ENCODE results near the gene HPSE. TPM values are rescaled to one million over a fixed set of nuclear protein-coding genes. Genes with fewer than 3 reads are reported as not detected.
"Not testable (repeated sequence)": the region's sequence is repeated elsewhere in the genome, so short reads cannot be mapped to it uniquely, and the experiment has no call there.

HPSE gene
- total RNA-seq, 1 donor from 2014 or later: 10.6 TPM

DNA sequence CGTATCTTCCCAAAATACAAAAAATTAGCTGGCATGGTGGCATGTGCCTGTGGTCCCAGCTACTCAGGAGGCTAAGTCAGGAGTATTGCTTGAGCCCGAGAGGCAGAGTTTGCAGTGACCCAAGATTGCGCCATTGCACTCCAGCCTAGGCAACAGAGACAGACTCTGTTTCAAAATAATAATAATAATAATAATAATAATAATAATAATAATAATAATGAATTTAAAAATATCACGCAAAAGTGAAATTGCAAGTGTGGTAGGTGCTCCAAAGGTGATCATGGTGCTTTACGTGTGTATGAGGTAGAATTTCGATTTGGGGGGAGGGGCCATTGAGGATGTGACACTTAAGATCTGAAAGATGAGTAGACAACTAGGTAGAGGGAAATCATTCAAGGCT, 4.9 kb upstream of the HPSE start:
- intact Hi-C loops (cut with micrococcal nuclease): no loop called here

DNA sequence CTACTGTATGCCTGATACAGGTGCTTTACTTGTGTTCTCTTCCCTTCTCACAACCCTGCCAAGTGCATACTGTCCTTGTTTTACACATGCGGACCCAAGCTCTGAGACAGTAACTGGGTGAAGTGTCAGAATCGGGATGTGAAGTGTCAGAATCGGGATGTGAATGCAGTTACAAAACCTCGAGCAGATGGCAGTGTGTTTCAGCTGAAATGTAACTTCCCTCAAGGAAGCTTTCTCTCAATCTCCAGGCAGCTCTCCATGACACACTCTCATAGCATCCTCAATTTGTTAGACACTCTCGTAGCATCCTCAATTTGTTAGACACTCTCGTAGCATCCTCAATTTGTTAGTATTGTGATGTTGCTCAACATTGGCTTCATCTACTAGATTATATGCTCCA, 1.1 kb upstream of the HPSE start:
- intact Hi-C loops (cut with micrococcal nuclease): loop anchor here (2.0 kb wide), 2 partner anchors 15 to 51 kb away; partner anchors contain the start of gene COQ2

DNA sequence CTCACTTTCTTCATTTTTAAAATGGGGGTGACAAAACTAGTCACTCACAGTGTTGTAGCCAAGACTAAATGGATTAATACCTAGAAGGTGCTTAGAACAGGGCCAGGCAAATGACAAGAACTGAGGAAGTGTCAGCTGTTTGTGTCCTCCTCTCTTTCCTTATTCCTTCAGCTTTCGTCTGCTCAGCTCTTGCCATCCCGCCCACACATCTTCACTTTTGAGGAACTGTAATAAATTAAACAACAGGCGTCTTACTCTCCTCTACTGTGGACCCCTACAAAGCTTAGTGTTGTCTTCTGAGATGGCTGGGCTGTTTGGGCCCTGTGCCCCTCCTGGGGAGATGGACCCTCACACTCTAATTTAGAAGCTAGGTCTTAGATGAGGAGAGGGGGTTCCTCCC, 2.7 kb downstream of the HPSE start:
- intact Hi-C loops (cut with micrococcal nuclease): no loop called here

DNA sequence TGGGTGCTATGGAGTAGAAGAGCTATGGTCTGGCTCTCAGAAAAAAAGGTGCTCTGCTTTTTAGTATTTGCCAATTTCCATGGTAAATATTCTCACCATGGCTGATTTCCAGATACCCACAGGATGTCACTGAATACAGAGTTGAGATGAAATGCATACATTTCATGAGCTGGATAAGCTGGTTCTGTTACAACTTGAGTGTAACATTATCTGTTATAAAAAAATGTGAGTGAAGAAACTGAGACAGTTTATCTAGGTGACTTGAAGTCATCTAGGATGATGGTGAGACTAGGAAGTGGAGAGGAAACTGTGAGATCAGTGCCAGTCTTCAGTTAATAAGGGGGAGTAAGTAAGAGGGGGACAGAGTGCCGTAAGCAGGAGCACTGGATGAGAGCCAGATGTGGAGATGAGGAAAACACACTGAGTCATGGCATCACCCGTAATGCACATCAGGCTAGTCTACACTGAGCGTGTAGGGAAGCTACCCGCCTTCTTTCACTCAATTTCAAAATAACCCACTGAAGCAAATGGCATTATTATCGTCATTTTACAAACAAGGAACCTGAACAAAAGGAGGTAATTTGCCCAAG, 5.0 kb downstream of the HPSE start:
- intact Hi-C loops (cut with micrococcal nuclease): no loop called here

DNA sequence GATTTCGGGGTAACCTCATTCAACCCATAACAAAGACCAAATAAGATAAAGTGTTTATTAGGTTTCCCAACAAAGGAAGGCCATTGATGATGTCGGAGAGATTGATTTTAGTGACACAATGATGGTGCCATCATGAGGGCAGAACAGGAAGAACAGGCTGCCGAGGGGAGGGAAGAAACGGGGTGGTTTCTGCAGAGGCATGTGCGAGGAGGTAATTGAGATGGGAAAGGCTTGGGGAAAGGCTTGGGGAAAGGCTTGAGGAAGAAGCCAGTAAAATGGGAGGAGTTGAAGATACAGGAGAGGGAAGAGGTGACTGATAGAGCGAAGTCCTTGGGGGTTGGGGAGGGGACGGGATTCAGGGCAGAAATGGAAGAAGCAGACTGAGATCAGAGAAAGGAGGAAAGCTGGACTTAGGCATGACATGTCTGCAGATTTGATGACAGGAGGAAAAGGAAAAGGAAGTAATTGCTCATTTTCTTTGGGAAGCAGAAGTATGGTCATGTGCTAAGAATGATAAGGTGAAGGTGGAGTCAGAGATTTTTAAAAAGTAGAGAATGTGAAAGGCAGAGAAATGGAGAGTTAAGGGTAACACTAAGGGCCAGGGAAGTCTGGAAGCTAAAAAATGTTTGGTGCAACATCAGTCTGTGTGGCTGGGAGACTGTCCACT, 6.0 kb downstream of the HPSE start:
- intact Hi-C loops (cut with micrococcal nuclease): no loop called here

DNA sequence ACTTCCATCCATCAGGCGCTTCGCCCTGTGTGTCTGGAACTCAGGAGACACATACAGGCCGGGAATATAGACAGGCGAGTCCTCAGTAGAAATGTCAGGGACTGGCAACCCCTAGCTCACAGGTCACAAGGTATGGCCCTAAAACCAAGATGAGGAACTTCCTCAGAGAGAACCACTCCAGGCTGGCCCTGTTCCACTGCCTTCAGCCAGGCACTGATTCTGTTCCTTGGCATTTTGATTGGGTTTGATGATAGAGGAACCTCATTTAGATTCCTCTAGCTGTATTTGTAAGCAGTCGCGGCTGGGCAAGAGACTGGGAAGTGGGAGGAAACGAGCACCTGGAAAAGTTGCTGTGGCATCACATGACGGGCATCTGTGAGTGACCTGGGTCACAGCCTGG, 8.1 kb downstream of the HPSE start:
- intact Hi-C loops (cut with micrococcal nuclease): no loop called here

DNA sequence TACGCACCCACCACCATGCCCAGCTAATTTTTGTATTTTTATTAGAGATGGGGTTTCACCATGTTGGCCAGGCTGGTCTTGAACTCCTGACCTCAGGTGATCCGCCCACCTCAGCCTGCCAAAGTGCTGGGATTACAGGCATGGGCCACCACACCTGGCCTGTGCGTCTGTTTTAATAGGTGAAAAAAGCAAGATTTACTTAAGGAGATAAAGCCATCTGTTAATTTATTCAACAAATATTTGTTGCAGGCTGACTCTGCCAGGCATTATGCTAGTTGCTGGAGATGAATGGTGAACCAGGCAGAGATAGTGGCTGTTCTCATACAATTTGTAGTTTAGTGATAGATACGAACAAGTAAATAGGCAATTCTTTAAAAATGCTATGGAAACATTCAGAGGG, 9.3 kb downstream of the HPSE start:
- intact Hi-C loops (cut with micrococcal nuclease): not testable (repeated sequence)

DNA sequence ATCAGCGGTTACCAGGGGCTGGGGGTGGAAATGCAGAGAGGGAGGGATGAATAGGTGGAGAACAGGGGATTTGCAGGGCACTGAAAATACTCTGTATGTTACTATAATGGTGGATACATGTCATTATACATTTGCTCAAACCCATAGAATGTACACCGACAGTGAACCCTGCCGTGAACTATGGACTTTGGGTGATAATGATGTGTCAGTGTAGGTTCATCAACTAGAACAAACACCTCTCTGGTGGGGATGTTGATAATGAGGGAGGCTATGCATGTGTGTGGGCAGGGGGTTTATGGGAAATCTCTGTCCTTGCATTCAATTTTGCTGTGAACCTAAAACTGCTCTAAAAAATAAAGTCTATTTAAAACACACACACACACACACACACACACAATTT, 11.5 kb downstream of the HPSE start:
- intact Hi-C loops (cut with micrococcal nuclease): no loop called here

DNA sequence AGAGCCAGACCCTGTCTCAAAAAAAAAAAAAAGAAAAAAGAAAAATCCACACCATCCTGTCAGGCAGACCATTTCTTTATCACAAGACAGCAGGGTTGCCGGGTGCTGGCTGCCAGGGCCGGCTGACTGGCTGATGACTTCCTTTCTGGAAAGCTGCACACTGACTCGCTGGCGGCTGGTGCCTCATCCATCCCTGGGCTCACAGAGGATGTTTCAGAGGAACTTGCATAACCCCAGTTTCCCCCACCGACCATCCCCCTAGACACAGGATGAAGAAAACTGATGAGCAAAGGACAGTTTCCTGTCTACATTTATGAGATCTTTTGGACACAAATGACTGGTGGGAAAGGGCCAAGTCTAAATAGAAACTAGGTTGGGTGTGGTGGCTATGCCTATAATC, 14.1 kb downstream of the HPSE start:
- intact Hi-C loops (cut with micrococcal nuclease): no loop called here

DNA sequence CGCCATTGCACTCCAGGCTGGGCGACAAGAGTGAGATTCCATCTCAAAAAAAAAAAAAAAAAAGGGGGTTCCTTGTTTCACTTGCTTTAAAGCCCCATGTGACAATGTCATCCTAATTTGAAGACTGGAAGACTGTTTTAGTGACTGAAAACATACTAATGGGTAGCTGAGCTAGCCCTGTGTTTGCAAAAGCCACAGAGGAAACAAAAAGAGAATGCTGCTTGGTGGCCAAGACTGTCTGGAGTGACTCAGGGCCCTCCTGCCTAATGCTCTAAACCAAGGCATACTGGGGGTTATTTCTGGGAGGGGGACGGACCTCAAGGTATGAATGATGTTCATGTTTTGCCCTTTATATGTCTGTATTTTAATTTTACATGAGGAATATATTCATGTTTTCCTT, 16.0 kb downstream of the HPSE start:
- intact Hi-C loops (cut with micrococcal nuclease): no loop called here

DNA sequence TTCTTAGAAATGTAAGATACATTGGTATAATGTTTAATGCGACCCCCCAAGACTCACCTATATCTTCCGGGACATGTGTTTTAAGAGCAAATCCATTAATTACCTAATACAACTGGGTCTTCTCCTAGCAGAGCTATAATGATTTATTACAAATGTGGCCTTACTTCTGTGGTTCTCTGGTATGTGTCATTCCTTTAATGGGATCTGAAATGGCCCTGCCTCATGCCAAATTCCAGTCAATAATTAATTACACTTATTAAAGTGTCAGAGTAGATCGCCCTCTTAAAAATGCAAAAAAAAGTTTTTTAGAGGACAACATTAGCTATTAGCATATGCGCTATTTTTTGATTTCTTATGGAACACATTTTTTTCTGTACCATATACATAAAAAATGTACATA, 17.0 kb downstream of the HPSE start:
- intact Hi-C loops (cut with micrococcal nuclease): no loop called here

DNA sequence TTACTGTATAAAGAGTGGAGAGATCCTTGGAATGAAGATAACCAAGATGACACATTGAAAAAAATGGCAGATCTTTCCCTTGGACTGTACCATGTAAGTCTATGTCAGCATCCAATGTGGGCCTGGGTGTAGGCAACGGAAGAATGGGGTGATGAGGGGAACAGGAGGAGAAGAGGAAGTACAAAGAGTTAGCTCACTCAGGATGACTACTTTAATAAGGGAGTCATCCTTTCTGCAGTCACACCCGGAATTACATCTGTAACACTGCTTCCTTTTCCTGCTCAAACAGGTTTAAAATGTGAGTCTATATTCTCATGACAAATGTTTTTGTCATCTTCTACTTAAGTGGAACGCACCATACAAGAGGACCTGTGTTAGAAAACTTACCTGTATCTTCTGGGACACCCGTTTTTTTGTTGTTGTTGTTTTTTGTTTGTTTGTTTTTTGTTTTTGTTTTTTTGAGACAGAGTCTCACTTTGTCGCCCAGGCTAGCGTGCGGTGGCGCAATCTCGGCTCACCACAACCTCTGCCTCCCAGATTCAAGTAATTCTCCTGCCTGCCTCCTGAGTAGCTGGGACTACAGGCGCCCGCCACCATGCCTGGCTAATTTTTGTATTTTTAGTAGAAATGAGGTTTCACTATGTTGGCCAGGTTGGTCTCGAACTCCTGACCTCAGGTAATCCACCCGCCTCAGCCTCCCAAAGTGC, 18.0 kb downstream of the HPSE start:
- intact Hi-C loops (cut with micrococcal nuclease): no loop called here

DNA sequence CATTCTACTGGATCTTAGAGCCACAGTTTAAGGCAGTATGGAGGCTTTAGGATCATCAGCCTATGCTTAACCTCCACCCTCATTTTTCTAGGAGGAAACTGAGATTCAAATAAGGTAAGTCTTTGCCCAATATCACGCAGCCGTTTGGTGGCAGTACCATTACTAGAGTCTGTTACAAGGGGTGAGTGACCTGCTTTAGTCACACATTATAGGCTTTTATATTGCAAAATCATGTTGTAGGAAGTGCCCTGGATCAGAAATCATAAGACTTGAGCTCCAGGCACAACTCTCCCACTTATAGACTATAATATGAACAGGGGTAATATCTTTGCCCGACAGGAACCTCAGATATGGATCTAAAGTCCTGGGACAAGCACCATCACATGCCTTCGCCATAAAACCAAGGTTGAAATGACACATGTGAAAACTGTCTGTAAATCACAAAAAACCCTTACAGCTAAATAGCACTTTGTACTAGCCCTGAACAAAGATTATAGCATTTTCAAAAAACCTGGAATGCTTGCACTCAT, 19.2 kb downstream of the HPSE start:
- intact Hi-C loops (cut with micrococcal nuclease): no loop called here

DNA sequence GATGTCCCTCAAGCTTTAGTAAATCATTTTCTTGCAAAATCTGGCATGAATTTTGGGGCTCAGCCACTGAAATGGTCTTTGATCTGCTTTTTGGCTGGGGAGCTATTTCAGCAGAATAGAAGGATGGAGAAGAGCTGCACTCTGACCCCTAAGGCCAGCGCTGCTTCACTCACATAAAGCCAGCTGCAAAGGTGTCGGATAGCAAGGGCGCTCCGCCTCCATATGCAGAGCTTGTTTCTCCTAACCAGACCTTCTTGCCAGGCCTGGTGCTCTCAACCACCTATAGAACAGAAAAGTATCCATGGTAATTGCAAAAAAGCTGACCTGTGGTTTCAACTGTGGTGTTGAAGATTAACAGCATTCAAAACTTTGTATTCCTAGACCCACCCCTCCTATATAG, 26.0 kb downstream of the HPSE start:
- intact Hi-C loops (cut with micrococcal nuclease): no loop called here

DNA sequence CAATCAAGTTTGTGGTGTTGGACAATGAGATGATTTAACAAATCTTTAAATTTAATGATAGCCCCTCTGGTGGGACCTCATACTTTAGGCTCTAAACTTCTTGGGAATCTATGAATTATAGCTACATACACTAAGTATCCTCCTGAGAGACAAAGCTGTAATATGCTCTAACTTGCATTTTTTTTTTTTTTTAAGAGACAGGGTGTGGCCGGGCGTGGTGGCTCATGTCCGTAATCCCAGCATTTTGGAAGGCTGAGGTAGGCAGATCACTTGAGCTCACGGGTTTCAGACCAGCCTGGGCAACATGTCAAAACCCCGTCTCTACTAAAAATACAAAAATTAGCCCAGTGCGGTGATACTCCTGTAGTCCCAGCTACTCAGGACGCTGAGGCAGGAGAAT, 26.7 kb downstream of the HPSE start:
- intact Hi-C loops (cut with micrococcal nuclease): no loop called here

DNA sequence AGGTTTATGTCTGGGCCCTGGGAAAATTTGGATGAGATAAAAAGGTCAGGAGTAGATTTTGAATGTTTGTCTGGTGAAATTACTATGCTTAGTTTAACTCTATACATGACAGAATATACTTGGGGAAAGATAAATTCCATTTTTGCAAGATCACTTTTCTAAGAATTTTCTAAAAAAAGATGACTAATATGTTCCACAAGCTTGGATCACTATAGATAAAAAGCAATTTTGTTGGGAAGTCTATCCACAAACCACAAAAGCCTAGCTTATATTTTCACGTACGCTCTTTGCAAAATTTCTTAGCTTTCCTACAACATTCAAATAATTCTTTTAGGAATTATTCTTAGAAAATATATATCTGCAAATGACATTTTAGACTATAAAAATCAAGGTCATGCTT, 29.5 kb downstream of the HPSE start:
- intact Hi-C loops (cut with micrococcal nuclease): no loop called here

DNA sequence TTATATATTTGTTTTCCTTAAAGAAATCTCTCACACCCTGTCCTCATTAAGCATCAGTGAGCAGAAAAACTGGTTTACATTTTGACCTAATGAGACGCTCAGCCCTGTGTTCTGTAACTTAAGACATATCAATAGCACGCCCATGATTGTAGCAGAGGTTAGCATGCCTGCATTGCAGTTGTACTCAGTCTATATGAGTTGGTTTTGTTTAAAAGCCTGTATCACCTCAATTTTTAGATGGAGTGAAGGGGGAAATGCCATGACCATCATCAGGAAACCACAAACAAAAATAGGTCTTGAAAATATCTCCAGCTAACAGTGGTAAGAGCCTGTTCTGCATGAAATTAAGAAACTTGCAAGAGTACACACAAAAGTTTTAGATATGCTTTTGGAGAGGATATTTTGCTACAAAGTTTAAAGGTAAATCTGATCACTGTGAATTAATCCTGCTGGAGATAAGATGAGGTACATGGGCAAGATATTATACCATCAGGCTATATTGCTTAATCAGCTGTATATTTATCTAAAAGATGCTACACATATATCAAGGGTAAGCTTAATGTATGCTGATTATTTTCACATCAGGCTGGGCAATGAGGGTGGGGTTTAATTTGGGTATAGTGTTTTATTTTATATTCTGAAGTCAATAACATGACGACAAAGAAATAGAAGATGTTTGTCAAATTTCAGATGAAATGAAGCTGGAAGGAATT, 36.9 kb downstream of the HPSE start:
- intact Hi-C loops (cut with micrococcal nuclease): no loop called here

DNA sequence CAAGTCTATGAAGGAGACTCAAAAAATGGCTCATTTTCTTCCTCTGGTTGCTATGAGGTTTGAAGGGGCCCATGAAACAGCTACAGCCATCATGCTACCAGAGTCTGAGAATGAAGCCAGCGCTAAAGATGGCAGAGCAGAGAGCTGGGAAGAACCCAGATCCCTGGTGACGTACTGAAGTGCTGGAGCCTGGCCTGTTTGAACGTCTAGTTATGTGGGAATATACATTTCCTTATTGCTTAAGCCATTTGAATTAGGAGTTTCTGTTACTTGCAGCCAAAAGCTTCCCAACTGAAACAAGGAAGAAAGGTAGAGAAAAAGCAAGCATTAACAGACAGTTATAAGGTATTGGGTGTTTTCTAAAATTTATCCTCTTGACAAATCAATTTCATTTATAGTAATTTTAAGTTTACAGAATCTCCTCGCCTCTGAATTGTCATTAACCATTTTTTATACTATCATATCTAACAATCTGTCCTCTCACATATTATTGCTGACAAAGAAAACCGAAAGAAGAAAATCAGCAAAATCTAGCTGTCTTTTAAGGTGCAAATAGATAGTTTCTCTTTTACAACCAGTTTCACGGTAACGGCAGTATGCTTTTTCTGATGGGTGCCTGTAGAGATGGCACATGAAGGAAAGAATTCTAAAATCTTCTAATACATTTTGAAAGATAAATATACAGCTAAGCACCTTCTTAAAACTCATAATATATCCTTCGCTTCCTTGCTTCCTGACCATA, 41.2 kb downstream of the HPSE start:
- intact Hi-C loops (cut with micrococcal nuclease): no loop called here

DNA sequence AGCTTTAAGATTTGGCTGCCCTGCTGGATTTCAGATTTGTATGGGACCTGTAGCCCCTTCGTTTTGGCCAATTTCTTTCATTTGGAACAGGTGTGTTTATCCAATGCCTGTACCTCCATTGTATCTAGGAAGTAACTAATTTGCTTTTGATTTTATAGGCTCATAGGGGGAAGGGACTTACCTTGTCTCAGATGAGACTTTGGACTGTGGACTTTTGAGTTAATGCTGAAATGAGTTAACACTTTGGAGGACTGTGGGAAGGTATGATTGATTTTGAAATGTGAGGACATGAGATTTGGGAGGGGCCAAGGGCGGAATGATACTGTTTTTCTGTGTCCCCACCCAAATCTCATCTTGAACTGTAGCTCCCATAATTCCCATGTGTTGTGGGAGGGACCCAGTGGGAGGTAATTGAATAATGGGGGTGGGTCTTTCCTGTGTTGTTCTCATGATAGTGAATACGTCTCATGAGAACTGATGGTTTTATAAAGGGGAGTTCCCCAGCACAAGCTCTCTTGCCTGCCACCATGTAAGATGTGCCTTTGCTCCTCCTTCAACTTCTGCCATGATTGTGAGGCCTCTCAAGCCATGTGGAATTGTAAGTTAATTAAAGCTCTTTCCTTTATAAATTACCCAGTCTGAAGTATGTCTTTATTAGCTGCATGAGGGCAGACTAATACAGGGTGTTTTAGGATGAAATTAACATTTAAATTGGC, 44.4 kb downstream of the HPSE start:
- intact Hi-C loops (cut with micrococcal nuclease): not testable (repeated sequence)

DNA sequence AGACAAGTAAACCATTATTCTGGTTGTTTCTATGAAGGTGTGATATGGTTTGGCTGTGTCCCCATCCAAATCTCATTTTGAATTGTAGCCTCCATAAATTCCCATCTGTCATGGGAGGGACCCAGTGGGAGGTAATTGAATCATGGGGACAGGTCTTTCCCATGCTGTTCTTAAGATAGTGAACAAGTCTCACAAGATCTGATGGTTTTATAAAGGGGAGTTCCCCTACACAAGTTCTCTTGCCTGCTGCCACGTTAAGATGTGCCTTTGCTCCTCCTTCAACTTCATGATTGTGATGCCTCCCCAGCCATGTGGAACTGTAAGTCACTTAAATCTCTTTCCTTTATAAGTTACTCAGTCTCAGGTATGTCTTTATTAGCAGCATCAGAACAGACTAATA, 46.3 kb downstream of the HPSE start:
- intact Hi-C loops (cut with micrococcal nuclease): loop anchor here (10.0 kb wide), 1 partner anchor 196 kb away; the partner anchor contains the start of gene ABRAXAS1

DNA sequence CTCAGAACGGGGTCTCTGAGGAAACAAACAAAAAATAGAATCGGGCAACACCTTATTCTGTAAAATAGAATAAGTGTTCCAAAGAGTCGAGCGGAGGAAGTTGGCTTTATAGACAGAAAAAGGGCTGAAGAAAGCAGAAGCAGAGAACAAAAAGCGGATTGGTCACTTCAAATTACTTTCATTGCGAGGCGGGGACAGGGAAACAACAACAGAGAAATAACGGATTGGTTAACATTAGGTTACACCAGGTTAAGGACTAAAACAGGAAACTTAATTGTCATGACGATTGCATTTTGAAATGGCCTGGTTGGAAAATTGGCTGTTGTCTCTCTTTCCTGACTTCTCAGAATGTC, 49.6 kb downstream of the HPSE start:
- intact Hi-C loops (cut with micrococcal nuclease): loop anchor here (2.0 to 10.0 kb wide), 5 partner anchors 50 to 384 kb away; partner anchors contain the start of genes ABRAXAS1, HPSE and THAP9
